Measurements from ENCODE around the gene GPD1.

The GPD1 gene

GRCh38 chr12:50087995-50088394 lies 15.8 kb upstream of the GPD1 start:
- Histone ChIP-seq H3K4me3 (ENCODE audit: low read length) (peak overlapping the region; percentile 14), H3K4me2 (ENCODE audit: low read length) (peak overlapping the region; percentile 45), H3K9ac (ENCODE audit: low read depth, low read length) (peak overlapping the region; percentile 47), H3K9me3 (replicated peaks; ENCODE audit: low read length) (no peaks in the 10 kb centered on the region), H3K36me3 (ENCODE audit: insufficient read depth, low read length) (peaks cover 43% of the 10 kb centered on the region), H3K27me3 (ENCODE audit: control insufficient read depth, insufficient read depth, low read length) (no peaks in the 10 kb centered on the region), H3K4me1 (ENCODE audit: control insufficient read depth, insufficient read depth, low read length) (peaks cover 25% of the 10 kb centered on the region)

- Histone ChIP-seq H3K27me3 (ENCODE audit: control insufficient read depth, insufficient read depth, low read length) (no peaks in the 10 kb centered on the region), H3K9ac (ENCODE audit: low read depth, low read length) (peak overlapping the region; percentile 47), H3K4me2 (ENCODE audit: low read length) (peak overlapping the region; percentile 45), H3K4me1 (ENCODE audit: control insufficient read depth, insufficient read depth, low read length) (peaks cover 25% of the 10 kb centered on the region), H3K36me3 (ENCODE audit: insufficient read depth, low read length) (peaks cover 48% of the 10 kb centered on the region), H3K4me3 (ENCODE audit: low read length) (peak overlapping the region; percentile 14), H3K9me3 (replicated peaks; ENCODE audit: low read length) (no peaks in the 10 kb centered on the region)
Observed at GRCh38 chr12:50088577-50089335, 15.1 kb upstream of the GPD1 start.

- Histone ChIP-seq H3K27me3 (ENCODE audit: control insufficient read depth, insufficient read depth, low read length) (no peaks in the 10 kb centered on the region), H3K9me3 (replicated peaks; ENCODE audit: low read length) (no peaks in the 10 kb centered on the region), H3K36me3 (ENCODE audit: insufficient read depth, low read length) (peaks cover 58% of the 10 kb centered on the region), H3K4me1 (ENCODE audit: control insufficient read depth, insufficient read depth, low read length) (peaks cover 25% of the 10 kb centered on the region), H3K4me2 (ENCODE audit: low read length) (no peak overlapping the region), H3K4me3 (ENCODE audit: low read length) (no peak overlapping the region), H3K9ac (ENCODE audit: low read depth, low read length) (no peak overlapping the region)
Observed at GRCh38 chr12:50089730-50090129, 14.1 kb upstream of the GPD1 start.

GRCh38 chr12:50090391-50090790 lies 13.4 kb upstream of the GPD1 start:
- no peak overlapping the region for H3K4me2 ChIP-seq (ENCODE audit: low read length)
- H3K9ac ChIP-seq (ENCODE audit: low read depth, low read length) = no peak overlapping the region
- peaks cover 61% of the 10 kb centered on the region for H3K36me3 ChIP-seq (ENCODE audit: insufficient read depth, low read length)
- no peak overlapping the region for H3K4me3 ChIP-seq (ENCODE audit: low read length)
- no peaks in the 10 kb centered on the region for H3K27me3 ChIP-seq (ENCODE audit: control insufficient read depth, insufficient read depth, low read length)
- no peaks in the 10 kb centered on the region for H3K9me3 ChIP-seq (replicated peaks; ENCODE audit: low read length)
- H3K4me1 ChIP-seq (ENCODE audit: control insufficient read depth, insufficient read depth, low read length) = peaks cover 25% of the 10 kb centered on the region

GRCh38 chr12:50097952-50098351 lies 5.9 kb upstream of the GPD1 start:
- Histone ChIP-seq H3K9ac (ENCODE audit: low read depth, low read length) (no peak overlapping the region), H3K36me3 (ENCODE audit: insufficient read depth, low read length) (peaks cover 64% of the 10 kb centered on the region), H3K4me1 (ENCODE audit: control insufficient read depth, insufficient read depth, low read length) (peaks cover 11% of the 10 kb centered on the region), H3K27me3 (ENCODE audit: control insufficient read depth, insufficient read depth, low read length) (no peaks in the 10 kb centered on the region), H3K4me2 (ENCODE audit: low read length) (no peak overlapping the region), H3K9me3 (replicated peaks; ENCODE audit: low read length) (no peaks in the 10 kb centered on the region), H3K4me3 (ENCODE audit: low read length) (no peak overlapping the region)

GRCh38 chr12:50099302-50100008 lies 4.4 kb upstream of the GPD1 start:
- H3K4me3 ChIP-seq (ENCODE audit: low read length) = no peak overlapping the region
- H3K9ac ChIP-seq (ENCODE audit: low read depth, low read length) = no peak overlapping the region
- H3K4me1 ChIP-seq (ENCODE audit: control insufficient read depth, insufficient read depth, low read length) = peaks cover 19% of the 10 kb centered on the region
- H3K36me3 ChIP-seq (ENCODE audit: insufficient read depth, low read length) = peaks cover 52% of the 10 kb centered on the region
- no peaks in the 10 kb centered on the region for H3K27me3 ChIP-seq (ENCODE audit: control insufficient read depth, insufficient read depth, low read length)
- H3K9me3 ChIP-seq (replicated peaks; ENCODE audit: low read length) = no peaks in the 10 kb centered on the region
- H3K4me2 ChIP-seq (ENCODE audit: low read length) = no peak overlapping the region

- peaks cover 4% of the 10 kb centered on the region for H3K27me3 ChIP-seq (ENCODE audit: control insufficient read depth, insufficient read depth, low read length)
- H3K4me3 ChIP-seq (ENCODE audit: low read length) = no peak overlapping the region
- H3K9me3 ChIP-seq (replicated peaks; ENCODE audit: low read length) = no peaks in the 10 kb centered on the region
- H3K4me1 ChIP-seq (ENCODE audit: control insufficient read depth, insufficient read depth, low read length) = peaks cover 19% of the 10 kb centered on the region
- peaks cover 44% of the 10 kb centered on the region for H3K36me3 ChIP-seq (ENCODE audit: insufficient read depth, low read length)
- no peak overlapping the region for H3K4me2 ChIP-seq (ENCODE audit: low read length)
- H3K9ac ChIP-seq (ENCODE audit: low read depth, low read length) = no peak overlapping the region
Observed at GRCh38 chr12:50100561-50100960, 3.2 kb upstream of the GPD1 start.

- H3K4me1 ChIP-seq (ENCODE audit: control insufficient read depth, insufficient read depth, low read length) = peaks cover 19% of the 10 kb centered on the region
- H3K27me3 ChIP-seq (ENCODE audit: control insufficient read depth, insufficient read depth, low read length) = peaks cover 4% of the 10 kb centered on the region
- no peaks in the 10 kb centered on the region for H3K9me3 ChIP-seq (replicated peaks; ENCODE audit: low read length)
- H3K4me3 ChIP-seq (ENCODE audit: low read length) = no peak overlapping the region
- peaks cover 33% of the 10 kb centered on the region for H3K36me3 ChIP-seq (ENCODE audit: insufficient read depth, low read length)
- H3K4me2 ChIP-seq (ENCODE audit: low read length) = no peak overlapping the region
- H3K9ac ChIP-seq (ENCODE audit: low read depth, low read length) = no peak overlapping the region
Observed at GRCh38 chr12:50101663-50102062, 2.1 kb upstream of the GPD1 start.

GRCh38 chr12:50102131-50102531 lies 1.7 kb upstream of the GPD1 start:
- Histone ChIP-seq H3K9ac (ENCODE audit: low read depth, low read length) (no peak overlapping the region), H3K9me3 (replicated peaks; ENCODE audit: low read length) (no peaks in the 10 kb centered on the region), H3K36me3 (ENCODE audit: insufficient read depth, low read length) (peaks cover 28% of the 10 kb centered on the region), H3K27me3 (ENCODE audit: control insufficient read depth, insufficient read depth, low read length) (peaks cover 4% of the 10 kb centered on the region), H3K4me2 (ENCODE audit: low read length) (no peak overlapping the region), H3K4me3 (ENCODE audit: low read length) (no peak overlapping the region), H3K4me1 (ENCODE audit: control insufficient read depth, insufficient read depth, low read length) (peaks cover 19% of the 10 kb centered on the region)

GRCh38 chr12:50102646-50103309 lies 1.0 kb upstream of the GPD1 start:
- Histone ChIP-seq H3K9ac (ENCODE audit: low read depth, low read length) (no peak overlapping the region), H3K4me3 (ENCODE audit: low read length) (no peak overlapping the region), H3K9me3 (replicated peaks; ENCODE audit: low read length) (no peaks in the 10 kb centered on the region), H3K36me3 (ENCODE audit: insufficient read depth, low read length) (peaks cover 28% of the 10 kb centered on the region), H3K4me2 (ENCODE audit: low read length) (no peak overlapping the region), H3K27me3 (ENCODE audit: control insufficient read depth, insufficient read depth, low read length) (peaks cover 4% of the 10 kb centered on the region), H3K4me1 (ENCODE audit: control insufficient read depth, insufficient read depth, low read length) (peaks cover 19% of the 10 kb centered on the region)

GRCh38 chr12:50103351-50103750 lies 457 bp upstream of the GPD1 start:
- H3K4me3 ChIP-seq (ENCODE audit: low read length) = no peak overlapping the region
- peaks cover 19% of the 10 kb centered on the region for H3K4me1 ChIP-seq (ENCODE audit: control insufficient read depth, insufficient read depth, low read length)
- peaks cover 22% of the 10 kb centered on the region for H3K36me3 ChIP-seq (ENCODE audit: insufficient read depth, low read length)
- H3K4me2 ChIP-seq (ENCODE audit: low read length) = no peak overlapping the region
- H3K27me3 ChIP-seq (ENCODE audit: control insufficient read depth, insufficient read depth, low read length) = peaks cover 4% of the 10 kb centered on the region
- H3K9me3 ChIP-seq (replicated peaks; ENCODE audit: low read length) = no peaks in the 10 kb centered on the region
- H3K9ac ChIP-seq (ENCODE audit: low read depth, low read length) = no peak overlapping the region
